Inferior parietal cortex (tissue), 1 donor: ENCODE measurements around the gene BANK1.

Source experiments
- DNase-seq: peaks from one replicate; pipeline ENCODE4 v3.0.0-alpha.2; 2016; ENCODE audit errors: extremely low spot score

The BANK1 gene, protein sequence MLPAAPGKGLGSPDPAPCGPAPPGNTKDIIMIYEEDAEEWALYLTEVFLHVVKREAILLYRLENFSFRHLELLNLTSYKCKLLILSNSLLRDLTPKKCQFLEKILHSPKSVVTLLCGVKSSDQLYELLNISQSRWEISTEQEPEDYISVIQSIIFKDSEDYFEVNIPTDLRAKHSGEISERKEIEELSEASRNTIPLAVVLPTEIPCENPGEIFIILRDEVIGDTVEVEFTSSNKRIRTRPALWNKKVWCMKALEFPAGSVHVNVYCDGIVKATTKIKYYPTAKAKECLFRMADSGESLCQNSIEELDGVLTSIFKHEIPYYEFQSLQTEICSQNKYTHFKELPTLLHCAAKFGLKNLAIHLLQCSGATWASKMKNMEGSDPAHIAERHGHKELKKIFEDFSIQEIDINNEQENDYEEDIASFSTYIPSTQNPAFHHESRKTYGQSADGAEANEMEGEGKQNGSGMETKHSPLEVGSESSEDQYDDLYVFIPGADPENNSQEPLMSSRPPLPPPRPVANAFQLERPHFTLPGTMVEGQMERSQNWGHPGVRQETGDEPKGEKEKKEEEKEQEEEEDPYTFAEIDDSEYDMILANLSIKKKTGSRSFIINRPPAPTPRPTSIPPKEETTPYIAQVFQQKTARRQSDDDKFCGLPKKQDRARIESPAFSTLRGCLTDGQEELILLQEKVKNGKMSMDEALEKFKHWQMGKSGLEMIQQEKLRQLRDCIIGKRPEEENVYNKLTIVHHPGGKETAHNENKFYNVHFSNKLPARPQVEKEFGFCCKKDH

GRCh38 chr4:101790521-101791181 is at the start of gene BANK1:
Gene BANK1, plus strand, starts transcription at chr4:101790730. Its CDS starts 151 bp downstream, at chr4:101790881.
- DNase-seq = no peak

GRCh38 chr4:101753721-101754120 is 36.8 kb upstream of the BANK1 start:
- DNase-seq = no peak

DNA sequence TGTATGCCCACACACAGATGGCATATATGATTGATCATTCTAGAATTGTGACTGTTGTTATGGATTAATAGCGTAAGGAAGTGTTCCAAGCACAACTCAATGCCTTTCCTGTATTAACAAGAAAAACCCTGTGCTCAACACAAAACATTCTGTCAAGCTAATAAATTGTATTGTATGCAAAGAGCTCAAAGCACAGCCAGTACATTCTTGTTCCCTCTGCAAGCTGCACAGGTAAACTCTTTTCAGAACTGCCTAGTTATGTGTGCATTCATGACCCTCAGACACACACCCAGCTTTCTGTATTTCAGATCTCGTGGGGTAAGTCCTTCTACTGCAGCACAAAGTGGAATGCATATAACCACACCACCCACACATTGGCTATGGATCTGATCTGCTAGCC is 34.3 kb upstream of the BANK1 start:
- DNase-seq = no peak

DNA sequence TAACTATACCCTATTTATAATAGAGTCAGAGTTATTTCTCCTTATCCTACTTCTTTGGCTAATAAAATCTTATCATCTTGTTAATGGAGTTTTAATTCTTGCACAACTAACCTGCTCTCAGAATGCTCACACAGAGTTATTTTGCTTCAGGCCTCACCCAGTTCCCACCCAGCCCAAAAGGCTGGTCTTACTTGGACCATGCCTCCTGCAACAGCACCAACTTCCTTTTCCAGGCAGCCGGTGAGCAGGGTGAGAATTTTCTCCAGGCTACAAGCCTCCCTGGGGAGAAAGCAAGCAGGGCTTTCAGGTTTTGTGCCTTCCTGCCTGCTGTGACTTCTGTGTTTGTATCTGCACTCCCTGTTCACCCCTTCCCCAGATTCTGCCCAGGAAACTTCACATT is 29.1 kb upstream of the BANK1 start:
- no peak for DNase-seq

GRCh38 chr4:101762025-101762424 is 28.5 kb upstream of the BANK1 start:
- DNase-seq = no peak

DNA sequence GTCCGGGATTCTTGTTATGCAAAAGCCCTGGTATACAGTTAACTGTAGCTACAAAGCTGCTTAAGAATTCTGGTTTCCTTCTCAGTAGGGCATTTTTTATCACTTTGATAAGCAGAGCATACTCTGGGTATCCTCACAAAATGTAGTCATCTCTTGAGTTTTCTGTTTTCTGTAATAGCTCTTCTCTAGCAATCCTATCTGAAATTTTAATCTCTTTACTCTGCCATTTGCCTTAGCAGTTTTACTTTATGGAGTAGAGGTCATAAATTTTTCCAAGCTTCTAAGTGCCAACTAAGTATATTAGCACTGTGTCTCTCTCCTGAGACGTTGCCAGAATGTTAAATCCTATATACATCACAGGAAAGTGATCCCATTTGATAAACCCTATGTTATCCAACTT is 28.0 kb upstream of the BANK1 start:
- DNase-seq = no peak

DNA sequence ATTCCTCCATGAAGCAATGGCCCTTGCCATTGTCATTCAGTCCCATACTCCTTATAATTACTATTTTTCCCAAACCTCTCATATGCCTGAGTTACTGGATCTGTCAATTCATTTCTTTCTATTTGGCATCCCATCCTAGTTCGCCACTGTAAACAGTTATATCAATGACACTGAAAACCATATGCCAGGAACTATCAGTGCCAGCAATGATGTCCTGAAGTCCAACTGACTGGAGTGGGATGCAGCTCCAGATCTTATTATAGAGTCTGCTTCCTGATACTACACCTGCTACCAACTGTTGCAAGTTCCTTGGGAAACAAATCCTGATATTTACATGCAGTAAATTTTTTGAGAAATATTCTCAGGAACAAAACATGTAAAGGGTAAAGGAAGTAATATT is 27.0 kb upstream of the BANK1 start:
- no peak for DNase-seq

DNA sequence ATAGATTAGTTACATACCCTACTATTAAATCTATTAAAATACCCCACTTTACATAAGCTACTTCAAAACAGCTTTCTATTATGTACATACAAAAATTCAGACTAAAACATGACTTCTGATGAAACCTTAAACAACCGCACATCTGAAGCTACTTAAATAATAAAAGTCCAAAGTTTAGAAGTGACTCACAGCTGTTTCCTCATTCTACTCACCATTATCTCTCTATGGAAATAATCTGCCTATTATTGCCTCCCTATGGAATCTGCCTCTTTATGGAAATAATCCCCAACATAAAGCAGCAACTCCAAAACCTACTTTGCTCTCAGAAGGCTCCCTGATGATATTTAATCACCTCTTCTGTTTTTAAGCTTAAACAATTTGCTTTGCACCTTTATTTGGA is 15.7 kb upstream of the BANK1 start:
- no peak for DNase-seq

GRCh38 chr4:101777431-101777830 is 13.1 kb upstream of the BANK1 start:
- DNase-seq = no peak

DNA sequence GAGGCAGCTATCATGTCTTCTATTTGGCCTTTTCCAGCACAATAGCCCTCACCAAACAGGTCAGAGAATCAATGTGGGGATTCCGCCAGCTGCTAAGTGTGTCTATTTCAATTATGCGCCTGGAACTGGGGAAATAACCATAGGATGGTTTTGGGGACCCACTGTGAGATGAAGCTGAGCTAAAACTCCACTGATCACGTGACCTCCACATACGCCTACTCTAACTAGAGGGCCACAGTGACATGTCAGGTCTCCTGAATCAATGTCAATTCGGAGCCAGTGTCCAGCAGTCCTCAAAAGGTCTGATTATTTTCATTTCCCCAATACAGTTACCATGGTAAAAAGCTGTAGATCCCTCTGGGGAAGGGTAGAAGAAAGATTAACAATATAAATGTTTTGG is 10.2 kb upstream of the BANK1 start:
- DNase-seq = no peak

GRCh38 chr4:101782546-101782945 is 8.0 kb upstream of the BANK1 start:
- DNase-seq = no peak

DNA sequence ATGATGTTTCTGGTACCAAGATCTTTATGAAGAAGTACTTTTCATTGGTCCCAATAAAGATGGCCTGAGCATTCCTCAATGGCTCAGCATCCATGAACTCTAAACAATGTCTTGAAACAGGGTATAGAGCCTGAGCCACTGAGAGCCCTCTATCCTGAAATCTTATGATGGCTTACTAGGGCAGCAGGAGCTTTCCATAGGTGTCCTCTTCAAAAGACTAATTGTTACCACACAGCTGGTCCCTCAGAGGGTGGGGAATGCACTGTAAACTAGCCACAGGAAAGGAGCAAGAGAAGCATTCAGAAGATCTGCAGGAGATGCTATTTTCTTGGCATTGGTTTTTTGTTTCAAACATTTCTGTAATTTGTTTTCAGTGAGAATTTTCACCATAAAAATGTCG is 5.6 kb upstream of the BANK1 start:
- no peak for DNase-seq

DNA sequence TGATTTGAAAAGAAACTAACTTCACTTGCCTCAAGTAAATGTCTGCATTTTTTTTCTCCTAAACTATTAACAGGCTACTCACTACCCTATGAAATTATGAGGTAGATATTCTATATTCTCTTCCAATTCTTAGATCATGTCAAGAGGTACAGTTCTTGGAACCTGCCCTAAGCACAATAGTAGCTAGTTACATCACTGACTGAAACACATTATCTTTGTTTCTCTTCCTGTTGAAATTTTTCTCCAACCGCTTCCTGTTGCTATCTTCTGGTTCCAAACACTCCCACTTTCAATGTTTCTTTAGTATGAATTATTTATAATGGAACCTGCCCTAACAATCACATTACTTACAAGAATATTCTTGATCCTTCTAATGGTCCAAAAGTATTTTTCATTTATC is 5.0 kb upstream of the BANK1 start:
- DNase-seq = no peak

DNA sequence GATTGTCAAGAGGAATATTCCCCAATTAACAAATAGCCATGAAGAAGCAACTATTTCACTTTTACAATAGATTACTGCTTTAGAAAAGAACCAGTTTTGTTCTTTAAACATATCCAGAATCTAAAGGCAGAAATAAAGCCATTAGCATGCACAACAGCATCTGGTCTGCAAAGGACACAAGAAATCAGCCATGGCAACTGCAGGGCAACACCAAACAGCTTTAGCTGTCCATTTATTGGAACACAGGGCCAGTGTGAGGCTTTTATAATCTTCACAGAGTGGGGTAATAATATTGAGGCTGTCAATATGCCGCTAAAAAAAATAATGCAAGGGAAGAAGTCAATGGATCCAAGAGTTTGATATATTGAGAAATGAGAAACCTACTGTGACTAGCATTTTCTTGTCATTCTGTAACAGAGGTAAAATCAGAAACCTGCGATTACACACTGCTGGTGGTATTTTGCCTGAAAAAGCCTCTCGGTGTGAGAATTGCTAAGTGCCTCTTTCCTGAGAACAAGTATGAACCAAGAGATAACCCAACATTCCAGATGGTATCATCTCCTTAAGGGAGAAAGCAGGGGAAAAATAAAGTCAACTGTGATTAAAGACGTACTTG is 2.7 kb upstream of the BANK1 start:
- no peak for DNase-seq

DNA sequence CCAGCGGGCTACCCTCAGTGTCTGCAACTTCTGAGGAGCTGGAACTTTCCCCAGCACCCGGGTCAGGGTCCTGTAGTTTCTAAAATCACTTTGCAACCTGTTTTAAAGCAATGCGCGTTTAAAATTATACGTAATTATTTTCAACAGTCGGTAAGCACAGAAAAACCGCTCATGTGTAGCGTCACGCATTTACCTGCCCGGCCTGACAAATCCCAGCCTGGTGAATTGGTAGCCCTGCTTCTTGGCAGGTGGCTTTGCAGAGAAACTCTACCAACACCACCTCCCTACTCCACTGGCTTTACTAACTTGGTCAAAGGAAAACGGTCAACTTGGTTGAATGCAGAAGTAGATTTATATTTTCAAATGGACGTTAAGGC is 640 bp downstream of the BANK1 start:
- DNase-seq = no peak

DNA sequence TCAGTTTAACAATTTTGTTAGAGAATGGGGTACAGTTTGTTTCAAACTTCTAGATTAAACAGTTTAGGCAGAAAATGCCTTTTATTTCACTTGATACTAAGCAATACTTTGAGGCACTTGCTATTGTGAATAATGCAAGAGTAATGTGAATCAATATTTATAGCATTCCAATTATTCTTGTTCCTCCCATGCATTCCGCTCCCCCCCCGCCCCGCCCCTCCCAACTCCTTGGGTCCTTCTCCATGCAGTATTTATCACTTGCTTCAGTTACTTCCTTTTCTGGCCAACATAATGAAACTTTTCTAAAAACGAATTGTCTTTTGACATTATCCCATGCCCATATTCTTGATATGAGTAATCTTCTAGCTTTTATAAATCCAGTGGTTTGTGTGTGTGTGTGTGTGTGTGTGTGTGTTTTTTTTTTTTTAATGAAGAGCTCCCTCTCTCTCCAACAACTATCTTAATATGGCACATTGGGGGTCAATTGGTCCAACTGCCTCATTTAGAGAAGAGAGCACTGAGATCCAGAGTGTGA is 1.6 kb downstream of the BANK1 start:
- DNase-seq = no peak

GRCh38 chr4:101793397-101793796 is 2.9 kb downstream of the BANK1 start:
- no peak for DNase-seq

GRCh38 chr4:101794806-101795205 is 4.3 kb downstream of the BANK1 start:
- DNase-seq = no peak

DNA sequence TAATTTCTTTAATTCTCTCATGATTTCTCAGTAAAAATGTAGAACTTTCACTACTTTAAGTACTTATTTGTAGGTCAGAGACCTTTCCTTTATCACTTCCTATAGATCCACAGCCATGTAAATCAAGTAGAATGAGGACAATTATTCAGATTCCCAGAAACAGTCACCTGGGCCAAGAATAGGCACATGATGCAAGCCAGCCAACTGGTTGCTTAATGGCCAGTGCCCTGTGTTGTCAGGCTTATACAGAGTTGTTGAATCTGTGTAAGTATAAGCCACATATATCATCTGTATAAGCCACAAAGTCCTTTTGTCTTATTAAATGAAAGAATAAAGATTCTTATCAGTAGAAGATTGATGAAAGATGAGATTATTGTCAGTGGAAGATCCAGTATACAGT is 5.2 kb downstream of the BANK1 start:
- DNase-seq = no peak

DNA sequence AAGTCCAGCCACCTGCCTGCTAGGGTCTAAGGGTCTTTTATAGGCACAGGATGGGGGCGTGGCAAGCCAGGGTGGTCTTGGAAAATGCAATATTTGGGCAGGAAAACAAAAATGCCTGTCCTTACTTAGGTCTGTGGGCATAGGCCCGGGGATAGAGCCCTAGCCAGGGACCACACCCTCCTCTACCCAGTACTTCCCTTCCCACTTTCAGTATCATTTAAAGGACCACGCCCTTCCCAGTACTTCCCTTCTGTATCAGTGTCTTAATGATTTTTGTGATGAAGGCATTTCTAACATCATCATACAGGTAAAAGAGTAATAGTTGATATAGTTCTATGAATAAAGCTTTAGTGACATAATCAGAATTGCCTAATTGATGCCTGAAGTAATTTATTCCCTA is 11.4 kb downstream of the BANK1 start:
- no peak for DNase-seq

DNA sequence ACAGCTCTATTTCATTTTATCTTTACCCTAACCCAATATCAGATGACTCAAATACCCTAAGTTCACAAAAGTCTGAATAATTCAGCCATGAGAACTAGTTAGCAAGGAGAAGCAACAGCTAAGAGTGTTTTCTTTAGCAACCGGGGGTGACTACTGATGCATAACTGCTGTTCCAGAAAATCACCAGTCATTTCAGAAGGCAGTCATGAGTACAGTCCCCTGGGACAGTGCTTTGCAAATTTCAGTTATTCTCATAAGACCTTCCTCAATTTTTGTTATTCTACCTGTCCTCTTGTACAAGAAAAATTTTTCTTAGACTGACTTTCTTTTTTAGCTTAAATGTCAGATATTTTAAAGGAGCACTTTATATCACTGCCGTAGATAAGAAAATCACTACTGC is 16.4 kb downstream of the BANK1 start:
- DNase-seq = no peak

GRCh38 chr4:101807351-101807750 is 16.8 kb downstream of the BANK1 start:
- DNase-seq = no peak
